Measurements from ENCODE around the gene NMRAL1. TPM values are rescaled to one million over a fixed set of nuclear protein-coding genes. Genes with fewer than 3 reads are reported as not detected.

Gene NMRAL1
- polyA plus RNA-seq, 1 of the 3 experiments (the other 2 are of a cell fraction), result 99.9 TPM

GRCh38 chr16:4495766-4496165 lies 21.3 kb upstream of the NMRAL1 start:
- Histone ChIP-seq H3F3A (replicated peaks; ENCODE audit: insufficient read depth) (peaks cover 34% of the 10 kb centered on the region), H3K4me2 (peak overlapping the region; percentile 56; the same call in 1 of the 2 replicates), H3K36me3 (replicated peaks in 1 of 2; ENCODE audit: control insufficient read depth in 1 of 2, insufficient read depth in 2 of 2, low read length in 1 of 2) (no peaks in the 10 kb centered on the region), H3K27me3 (ENCODE audit: insufficient read depth) (no peaks in the 10 kb centered on the region), H3K9me3 (no peaks in the 10 kb centered on the region), H3K4me1 (ENCODE audit: control insufficient read depth in 1 of 2, insufficient read depth in 2 of 2, low read depth in 1 of 2, low read length in 1 of 2) (peaks cover 3 to 34% of the 10 kb centered on the region in 2 experiments; a peak in 3 of 4 replicates), H3K9me2 (no peaks in the 10 kb centered on the region), H2AFZ (ENCODE audit: low read depth) (no peak overlapping the region), H3K9ac (peak overlapping the region; percentile 25; the same call in 1 of the 2 replicates), H3K4me3 (ENCODE audit: low read depth in 2 of 2, low read length in 1 of 2) (no peak overlapping the region), H3K79me2 (ENCODE audit: insufficient read depth) (peaks cover 83% of the 10 kb centered on the region), H3K27ac (ENCODE audit: low read depth in 2 of 2, low read length in 1 of 2) (peak overlapping the region in 1 of 2 experiments; percentile 80; a peak in 2 of 4 replicates), H4K20me1 (ENCODE audit: insufficient read depth) (peaks cover 7% of the 10 kb centered on the region; the same call in 1 of the 2 replicates)
- WGBS (ENCODE audit: low lambda C conversion rate), result 95% methylated on average over 2 of the region's 2 CpGs
- no peak for DNase-seq
- CTCF ChIA-PET, result no interaction called here
- POLR2A ChIA-PET, result no interaction called here
- no peak for TF ChIP-seq EP300 (IDR thresholded peaks at IDR 0.05; ENCODE audit: borderline replicate concordance in 1 of 2, low read depth in 1 of 2, low read length in 1 of 2)
- TF ChIP-seq, protein P1, sequence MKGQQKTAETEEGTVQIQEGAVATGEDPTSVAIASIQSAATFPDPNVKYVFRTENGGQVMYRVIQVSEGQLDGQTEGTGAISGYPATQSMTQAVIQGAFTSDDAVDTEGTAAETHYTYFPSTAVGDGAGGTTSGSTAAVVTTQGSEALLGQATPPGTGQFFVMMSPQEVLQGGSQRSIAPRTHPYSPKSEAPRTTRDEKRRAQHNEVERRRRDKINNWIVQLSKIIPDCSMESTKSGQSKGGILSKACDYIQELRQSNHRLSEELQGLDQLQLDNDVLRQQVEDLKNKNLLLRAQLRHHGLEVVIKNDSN (IDR thresholded peaks at IDR 0.05; ENCODE audit: borderline replicate concordance, low read depth), result no peak
- no peak for TF ChIP-seq SIN3A (IDR thresholded peaks at IDR 0.05; ENCODE audit: borderline replicate concordance, low read depth, low read length)
- no peak for TF ChIP-seq TEAD4 (IDR thresholded peaks at IDR 0.05; ENCODE audit: borderline replicate concordance, insufficient read depth)
- TF ChIP-seq, protein P2, sequence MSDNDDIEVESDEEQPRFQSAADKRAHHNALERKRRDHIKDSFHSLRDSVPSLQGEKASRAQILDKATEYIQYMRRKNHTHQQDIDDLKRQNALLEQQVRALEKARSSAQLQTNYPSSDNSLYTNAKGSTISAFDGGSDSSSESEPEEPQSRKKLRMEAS (IDR thresholded peaks at IDR 0.05; ENCODE audit: low read depth), result no peak
- no peak for TF ChIP-seq NRF1 (IDR thresholded peaks at IDR 0.05; ENCODE audit: low read depth, low read length)
- no peak for TF ChIP-seq POLR2AphosphoS5 (IDR thresholded peaks at IDR 0.05; ENCODE audit: low read depth, low read length)
- TF ChIP-seq CTCF (IDR thresholded peaks at IDR 0.05), result no peak
- no peak for TF ChIP-seq RAD21 (IDR thresholded peaks at IDR 0.05; ENCODE audit: low read length)
- no peak for TF ChIP-seq USF2 (IDR thresholded peaks at IDR 0.05; ENCODE audit: borderline replicate concordance, low read depth, low read length)
- TF ChIP-seq RXRA (IDR thresholded peaks at IDR 0.05; ENCODE audit: borderline replicate concordance, low read depth), result no peak
- no peak for TF ChIP-seq TAF1 (IDR thresholded peaks at IDR 0.05; ENCODE audit: borderline replicate concordance, low read depth, low read length)
- TF ChIP-seq, protein P3, sequence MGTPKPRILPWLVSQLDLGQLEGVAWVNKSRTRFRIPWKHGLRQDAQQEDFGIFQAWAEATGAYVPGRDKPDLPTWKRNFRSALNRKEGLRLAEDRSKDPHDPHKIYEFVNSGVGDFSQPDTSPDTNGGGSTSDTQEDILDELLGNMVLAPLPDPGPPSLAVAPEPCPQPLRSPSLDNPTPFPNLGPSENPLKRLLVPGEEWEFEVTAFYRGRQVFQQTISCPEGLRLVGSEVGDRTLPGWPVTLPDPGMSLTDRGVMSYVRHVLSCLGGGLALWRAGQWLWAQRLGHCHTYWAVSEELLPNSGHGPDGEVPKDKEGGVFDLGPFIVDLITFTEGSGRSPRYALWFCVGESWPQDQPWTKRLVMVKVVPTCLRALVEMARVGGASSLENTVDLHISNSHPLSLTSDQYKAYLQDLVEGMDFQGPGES (IDR thresholded peaks at IDR 0.05; ENCODE audit: low read depth, low read length), result no peak
